Measurements from ENCODE around the gene ICE1. TPM values are rescaled to one million over a fixed set of nuclear protein-coding genes. Genes with fewer than 3 reads are reported as not detected.
A peak's percentile ranks its signal among the peaks of the same experiment; 100 is the strongest.
"Not testable (repeated sequence)": the region's sequence is repeated elsewhere in the genome, so short reads cannot be mapped to it uniquely, and the experiment has no call there.

The ICE1 gene, protein sequence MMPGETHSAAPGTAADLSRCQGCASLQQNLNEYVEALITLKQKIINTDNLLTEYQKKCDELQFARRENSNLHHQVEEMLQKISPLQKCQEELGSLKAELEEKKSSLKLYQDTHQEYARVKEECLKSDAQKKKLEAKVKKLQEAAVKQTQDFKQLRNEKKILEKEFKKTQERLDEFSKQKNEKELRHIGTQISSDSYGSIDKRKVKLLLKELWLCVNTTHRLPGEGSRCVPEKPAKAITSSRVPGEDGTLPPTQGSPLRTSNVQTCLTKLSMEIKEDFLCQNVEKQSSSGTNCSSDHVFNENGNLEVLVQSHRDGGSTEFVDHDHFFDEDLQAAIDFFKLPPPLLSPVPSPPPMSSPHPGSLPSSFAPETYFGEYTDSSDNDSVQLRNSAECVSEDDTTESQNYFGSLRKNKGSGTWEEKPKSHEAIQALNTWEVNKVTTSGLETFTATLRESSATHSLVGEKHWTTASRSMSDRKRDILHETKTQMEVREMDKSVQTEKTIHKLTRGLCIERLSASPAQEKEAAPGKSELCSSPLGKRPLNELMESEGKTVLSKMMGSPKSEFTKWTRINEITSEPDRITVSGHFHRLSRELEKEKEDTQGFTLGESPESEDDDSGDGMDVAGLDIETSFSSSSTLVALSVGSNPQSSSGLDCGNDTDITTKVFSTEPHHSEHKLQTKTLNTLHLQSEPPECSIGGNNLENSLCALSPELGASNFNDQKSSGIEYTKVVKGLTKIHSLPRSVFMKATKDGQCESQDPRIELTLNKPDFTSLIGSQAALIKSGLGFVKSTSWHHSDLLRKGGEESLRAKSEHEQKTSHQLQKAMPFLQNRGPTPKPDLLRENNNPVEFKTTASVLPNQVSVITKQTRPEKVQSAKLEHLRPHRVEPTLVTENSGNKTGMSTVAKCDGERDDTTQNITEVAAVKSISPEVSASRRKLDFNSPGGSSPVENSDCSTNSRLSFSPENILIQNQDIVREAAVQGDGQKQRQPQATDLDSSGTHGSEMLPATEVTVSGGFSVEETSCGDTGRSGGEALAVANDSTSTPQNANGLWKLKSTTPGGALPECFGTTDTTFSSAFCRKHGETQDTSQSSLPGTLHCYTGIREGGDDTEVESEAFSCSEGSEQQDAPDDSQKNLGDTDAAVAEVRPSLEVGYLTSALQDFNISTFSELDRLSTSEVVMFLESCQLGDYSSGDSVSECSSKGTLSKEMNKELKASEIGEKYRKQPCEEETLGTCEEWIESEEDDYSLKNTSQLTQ (N-terminal part only)
- total RNA-seq: 21.8 TPM

DNA sequence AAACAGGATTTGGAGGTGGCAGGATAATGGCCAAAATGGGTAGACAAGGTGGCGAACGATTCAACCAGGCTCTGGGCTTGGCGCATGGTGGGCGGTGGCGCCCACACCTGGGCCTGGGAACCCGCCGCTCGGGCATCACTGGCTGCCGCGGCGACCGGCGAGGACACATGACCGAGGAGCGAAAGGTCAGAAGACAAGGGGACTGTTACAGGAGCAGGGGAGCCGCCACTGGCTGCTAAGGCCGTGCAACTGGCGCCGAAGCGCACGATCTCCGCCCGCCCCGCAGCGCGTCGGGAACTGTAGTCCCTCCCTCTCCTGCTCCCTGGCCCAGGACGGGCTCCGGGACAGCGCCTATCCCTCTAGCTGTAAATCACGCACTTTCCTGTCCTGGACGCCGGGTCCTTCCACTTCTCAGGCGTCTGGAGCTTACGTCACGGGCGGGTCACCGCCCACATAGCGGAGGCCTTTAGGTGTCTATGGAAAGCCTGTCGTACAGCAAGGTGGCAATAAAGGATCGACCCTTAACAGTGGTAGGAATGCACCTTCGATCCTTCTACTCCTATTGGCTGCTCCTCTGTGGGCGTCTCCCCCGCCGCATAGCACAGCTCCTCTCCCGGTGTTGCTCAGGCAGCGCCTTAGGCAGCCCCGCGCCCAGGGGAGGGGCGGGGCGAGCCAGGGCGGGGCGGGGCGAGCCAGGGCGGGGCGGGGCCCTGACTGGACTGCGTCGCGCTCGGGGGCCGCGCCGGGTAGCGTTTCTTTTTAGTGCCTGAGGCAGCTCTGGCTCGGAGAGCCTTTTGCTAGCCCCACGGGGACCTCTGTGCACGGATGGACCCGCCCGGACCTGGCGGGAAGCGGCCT is at the start of gene ICE1:
Gene ICE1, plus strand, starts transcription at position 717 of the 858 bp plus-strand sequence. CDS start 239 bp downstream, outside the sequence.
- peak; percentile 98 for DNase-seq (ENCODE audit: low spot score)

DNA sequence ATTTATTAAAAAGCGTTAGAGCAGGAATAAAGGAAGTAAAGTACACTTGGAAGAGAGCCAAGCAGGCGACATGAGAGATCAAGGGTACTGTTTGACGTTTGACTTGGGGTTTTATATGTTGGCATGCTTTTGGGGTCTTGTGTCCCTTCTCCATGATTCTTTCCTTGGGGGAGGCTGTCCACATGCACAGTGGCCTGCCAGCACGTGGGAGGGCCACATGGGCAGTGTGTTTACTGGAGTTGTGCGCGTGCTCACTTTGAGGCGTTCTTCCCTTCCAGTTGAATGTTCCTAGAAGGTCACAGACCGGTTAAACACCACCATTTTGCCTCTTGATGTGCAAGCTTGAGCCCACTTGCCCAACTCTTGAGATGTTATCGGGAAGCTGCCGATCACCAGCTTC is 49.5 kb upstream of the ICE1 start:
- no peak for DNase-seq (ENCODE audit: low spot score)

DNA sequence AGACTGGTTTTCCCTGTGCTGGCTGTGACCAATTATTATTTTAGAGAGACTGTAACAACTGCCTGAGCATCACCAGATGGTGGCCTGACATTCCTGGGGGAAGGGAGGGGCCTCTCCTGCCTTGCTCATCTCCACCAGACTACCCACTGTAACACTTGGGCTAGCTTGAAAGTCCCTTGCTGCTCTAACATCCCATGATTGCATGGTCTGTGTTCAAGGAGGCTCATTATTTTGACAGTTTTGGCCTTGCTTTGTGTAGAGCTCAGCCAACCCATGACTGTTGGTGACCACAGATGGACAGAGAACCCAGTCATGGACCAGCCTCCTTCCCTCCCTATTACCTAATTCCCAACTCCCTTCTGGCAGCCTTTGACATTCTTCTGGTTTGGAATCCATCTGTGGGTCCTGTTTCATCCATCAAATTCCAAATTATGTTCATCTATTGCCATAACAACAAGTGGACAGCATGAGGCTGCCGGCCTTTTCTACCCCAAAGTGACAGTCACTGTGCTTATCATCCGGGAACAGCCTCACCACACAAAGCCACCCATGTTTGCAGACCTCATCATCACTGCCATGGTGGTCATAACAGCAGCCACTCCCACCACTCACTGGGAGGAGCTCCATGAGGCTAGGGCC is 49.0 kb upstream of the ICE1 start:
- DNase-seq (ENCODE audit: low spot score): peak; percentile 15

DNA sequence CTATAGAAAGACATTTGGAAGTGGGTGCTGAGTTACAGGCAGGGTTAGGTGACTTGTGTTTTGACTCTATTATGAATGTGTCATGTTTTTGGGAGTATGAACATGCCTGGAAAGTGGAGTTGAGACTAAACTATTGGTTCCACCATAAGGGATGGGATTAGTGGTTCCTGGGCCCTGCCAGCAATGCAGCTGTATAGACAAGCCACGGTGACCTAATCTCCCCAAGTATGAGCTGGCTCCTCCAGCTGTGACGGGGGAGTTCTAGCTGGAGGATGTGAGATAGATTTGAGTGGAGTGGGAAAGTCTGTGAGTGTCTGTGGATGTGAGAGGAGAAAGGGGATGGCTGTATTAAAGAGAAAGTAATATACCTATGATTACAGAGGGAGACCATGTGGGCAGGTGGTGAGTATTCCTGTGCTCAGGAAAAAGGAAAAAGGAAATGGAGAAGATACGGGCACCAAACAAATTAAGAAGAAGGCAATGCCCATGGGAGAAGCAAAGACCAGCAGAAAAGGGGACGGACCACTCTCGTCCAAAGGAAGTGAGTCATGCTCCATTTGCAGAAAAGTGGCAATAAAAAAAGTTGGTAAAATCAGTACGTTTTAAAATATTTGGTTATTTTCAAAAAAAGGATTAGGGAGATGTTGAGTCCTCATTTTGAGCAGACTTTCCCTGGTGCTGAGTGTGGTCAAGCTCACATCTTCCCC is 48.3 kb upstream of the ICE1 start:
- DNase-seq (ENCODE audit: low spot score): no peak

DNA sequence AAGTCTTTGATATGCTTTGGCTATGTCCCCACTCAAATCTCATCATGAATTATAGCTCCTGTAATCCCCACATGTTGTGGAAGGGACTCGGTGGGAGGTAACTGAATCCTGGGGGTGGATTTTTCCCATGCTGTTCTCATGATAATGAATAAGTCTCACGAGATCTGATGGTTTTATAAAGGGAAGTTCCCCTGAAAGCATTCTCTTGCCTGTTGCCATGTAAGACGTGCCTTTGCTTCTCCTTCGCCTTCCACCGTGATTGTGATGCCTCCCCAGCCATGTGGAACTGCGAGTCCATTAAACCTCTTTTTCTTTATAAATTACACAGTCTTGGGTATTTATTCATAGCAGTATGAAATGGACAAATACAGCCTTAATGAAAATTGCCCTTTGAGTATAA is 44.7 kb upstream of the ICE1 start:
- no peak for DNase-seq (ENCODE audit: low spot score)

DNA sequence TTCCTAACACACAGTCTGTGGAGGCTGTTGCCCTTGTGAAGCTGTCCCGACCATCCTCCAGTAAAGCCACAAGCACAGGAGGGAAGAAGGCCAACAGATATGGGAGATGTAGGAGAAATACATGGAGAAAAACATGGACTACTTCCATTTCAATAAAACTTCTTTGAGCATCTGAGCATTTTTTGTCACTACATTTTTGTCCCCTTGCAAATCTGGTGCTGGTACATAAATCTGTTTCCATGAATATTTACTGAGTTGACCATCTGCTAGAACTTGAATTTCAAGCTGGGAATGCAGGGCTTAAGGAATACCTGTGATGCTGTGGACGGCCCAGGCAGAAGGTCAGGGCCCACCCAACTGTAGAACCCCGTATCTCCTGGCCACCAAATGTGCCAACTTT is 43.9 kb upstream of the ICE1 start:
- DNase-seq (ENCODE audit: low spot score): no peak

DNA sequence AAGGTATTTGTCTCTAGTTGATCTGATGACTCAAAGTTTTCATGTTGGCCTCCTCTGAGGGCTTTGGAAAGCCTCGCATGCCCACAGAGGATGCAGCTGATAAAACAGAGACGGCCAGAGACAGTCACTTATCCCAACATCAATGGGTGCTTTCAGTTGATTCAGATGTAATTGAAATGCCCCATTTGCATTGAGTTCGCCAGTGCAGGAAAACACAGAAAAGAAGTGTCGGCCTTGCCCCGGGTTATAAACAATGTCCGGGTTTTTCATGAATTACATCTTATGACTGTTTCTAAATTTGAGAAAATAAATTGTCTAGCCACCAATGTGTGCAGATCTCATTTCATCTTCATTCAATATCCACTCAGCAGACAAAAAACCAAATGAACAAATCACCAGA is 42.2 kb upstream of the ICE1 start:
- DNase-seq (ENCODE audit: low spot score): no peak

DNA sequence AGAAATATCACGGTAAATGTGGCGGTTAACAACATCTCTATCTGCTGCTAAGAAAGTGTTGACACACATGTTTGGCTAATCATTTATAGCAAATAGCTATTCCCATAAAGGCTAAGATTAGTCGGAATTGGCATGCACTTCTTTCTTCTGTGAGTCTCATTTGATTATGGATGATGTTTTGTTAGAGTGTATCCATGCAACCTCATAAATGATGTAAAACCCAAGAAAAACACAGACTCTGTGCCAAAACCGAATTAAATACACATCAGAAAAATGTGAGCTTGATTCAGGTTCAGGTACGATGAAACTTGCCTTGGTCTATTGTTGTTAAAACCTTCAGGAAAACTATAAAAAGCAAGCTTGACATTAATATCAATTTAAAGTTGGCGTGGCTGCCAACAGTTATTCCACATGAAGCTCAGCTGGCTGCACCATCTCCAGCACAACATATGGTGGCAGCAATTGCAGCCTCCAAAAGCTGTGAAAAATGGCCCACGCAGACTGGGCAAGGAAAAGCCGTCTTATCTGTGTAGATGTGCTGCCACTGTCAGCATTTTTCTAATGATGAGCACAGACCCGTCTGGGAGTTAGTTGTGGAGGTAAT is 41.1 kb upstream of the ICE1 start:
- DNase-seq (ENCODE audit: low spot score): no peak

DNA sequence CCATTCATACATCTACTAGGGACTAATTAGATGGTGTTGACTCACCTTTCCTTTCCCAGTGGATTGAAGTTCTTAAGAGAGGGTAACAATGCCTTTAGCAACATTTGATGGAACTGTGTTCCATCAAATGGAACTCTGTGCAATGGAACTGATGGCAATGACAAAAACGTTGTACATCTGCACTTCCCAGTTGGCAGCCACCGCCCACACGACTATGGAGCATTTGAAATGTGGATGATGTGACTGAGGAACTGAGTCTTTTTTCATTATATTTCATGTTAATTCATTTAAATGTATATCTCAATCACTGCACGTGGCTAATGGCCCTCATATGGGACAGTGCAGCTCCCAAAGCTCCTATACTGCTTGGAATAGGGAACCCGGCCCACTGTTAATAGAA is 39.0 kb upstream of the ICE1 start:
- no peak for DNase-seq (ENCODE audit: low spot score)

DNA sequence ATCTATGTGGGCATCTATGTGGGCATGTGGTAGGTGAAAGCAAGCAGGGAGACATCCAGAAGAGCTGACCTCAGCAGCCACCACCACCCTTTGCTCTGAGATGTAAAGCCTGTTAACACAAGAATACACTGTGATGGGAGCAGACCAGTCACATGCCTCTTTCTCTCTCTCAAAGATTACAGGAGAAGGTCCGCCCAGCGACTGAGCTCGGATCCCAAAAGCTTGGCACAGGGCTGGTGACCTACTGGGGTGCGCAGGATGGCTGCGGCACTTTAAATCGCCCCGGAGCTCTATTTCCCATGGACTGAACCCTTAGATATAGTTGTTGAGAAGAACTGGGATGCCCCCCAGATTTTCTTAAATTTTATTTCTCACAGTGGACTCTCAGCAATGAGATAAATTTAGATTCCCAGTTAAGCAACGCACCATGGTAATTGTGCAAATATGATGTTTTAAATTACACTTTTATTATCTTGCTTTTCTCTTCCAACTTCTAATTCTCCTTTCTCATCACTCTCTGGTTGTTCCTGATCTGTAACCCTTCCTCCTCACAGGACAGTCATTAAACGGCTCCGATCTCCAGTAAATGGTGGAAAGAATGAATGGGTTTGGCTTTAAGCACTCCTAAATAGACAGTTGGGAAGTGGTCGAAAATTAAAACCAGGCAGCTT is 37.7 kb upstream of the ICE1 start:
- no peak for DNase-seq (ENCODE audit: low spot score)

DNA sequence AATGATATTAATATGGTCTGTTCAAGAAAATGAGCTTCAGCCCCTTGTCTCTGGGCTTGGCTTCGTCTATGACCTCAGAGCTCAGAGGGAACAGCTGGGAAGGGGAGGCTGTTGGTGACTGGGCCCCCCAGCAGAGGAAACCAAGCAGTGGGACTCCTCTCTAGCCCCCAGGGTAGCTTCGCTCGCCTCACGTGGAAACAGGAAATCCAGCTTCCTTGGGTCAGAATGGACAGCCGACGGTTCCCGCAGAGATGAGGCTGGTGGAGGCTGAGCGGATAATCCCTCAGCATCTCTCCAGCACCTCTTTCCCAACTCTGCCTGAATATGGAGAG is 37.2 kb upstream of the ICE1 start:
- no peak for DNase-seq (ENCODE audit: low spot score)

DNA sequence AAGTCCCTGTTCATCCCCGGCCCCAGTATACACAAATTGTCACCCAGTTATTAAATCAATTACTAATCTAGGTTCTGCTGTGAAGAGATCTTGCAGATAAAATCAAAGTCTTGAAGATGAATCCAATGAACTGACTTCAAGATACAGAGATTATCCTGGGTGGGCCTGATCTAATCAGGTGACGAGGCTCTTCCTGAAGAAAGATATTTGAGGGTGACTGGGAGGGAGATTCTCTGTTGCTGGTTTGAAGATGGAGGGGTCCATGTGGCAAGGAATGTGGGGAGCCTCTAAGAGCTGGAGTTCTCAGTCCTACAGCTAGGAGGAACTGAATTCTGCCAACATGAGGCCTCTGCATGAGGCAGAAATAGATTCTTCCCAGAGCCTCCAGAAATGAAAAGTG is 36.1 kb upstream of the ICE1 start:
- no peak for DNase-seq (ENCODE audit: low spot score)

DNA sequence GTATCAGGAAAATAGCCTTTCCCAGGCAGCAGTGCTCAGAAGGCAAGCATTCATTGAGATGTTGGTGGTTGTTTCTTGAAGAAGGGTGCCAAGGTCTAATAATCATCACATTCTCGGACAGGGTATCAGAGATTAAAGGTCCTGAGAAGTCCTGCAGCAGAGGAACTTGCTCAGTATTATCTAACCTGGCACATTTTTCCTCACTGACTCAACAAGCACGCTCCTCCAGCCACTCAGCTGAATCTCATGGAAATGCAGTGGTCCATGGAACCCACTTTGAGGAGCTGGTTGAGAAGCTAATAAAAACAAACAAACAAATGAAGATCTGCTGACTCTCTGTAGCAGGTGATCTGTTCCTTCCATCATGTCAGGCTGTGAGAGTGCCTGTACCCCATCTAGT is 35.3 kb upstream of the ICE1 start:
- no peak for DNase-seq (ENCODE audit: low spot score)

DNA sequence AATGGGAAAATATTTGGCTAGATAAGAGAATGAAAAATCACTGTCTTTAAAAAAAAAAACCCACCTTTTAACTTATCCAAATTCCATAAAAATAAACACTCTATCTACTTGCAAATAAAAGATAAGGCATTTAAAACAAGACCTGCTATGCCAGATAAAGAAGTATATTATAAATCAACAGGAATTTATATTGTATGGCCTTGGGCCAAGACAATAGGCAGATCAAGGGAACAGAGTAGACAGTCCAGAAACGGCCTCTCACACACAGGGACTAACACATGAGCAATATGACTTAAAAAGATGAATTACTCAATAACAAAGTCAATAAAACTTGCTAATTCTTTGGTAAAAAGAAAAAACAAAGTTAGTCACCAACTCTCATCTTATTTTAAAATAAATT is 34.7 kb upstream of the ICE1 start:
- DNase-seq (ENCODE audit: low spot score): no peak

DNA sequence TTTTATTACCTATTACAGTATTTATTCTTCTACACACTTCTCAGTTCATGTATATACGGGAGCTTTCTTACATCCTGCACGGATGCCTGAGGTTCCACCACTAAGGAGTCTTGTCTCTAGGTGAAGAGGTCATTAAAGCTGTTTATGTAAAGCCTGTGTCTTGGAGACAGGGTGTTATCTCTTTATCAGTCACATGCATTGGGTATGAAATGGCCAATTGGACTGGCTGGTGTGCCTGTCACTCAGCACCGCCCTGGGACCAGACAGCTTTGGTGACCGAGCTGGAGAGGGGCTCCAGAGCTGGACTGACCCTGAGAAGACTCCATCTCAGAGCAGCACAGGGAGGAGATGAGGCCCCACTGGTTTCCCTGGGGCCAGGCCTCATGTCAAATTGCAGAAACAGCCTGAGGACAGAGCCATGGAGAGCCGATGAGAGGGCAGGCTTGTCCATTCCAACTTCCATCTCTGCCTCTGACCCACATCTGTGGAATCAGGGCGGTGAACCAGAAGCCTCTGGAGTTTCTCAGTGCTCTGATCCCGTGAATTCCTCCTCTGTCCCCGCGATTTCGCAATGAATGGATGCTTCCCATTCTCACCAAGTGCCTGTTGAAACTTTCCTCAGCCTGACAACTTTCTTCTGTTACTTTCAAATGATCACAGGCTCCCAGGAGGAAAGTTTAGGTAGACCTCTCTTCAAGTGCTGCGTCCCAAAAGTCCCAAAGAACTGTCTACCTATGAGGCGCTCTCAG is 32.2 kb upstream of the ICE1 start:
- DNase-seq (ENCODE audit: low spot score): peak; percentile 33

DNA sequence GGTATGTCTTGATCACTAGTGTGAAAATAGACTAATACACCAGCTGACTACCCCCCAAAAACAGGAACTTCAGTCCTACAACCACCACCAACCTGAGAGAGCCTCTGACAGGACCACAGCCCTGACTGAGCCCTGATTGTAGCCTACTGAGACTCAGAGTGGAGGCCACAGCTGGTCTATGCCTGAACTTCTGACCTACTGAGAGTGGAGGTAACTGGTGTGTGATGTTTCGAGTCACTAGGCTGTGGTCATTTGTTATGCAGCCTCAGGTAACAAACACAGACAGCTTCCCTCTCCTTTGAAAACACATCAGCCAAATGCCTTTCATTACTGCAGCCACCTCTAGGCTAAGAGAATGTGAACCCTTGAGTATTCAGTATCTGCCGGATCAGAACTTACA is 30.0 kb upstream of the ICE1 start:
- not testable (repeated sequence) for DNase-seq (ENCODE audit: low spot score)

DNA sequence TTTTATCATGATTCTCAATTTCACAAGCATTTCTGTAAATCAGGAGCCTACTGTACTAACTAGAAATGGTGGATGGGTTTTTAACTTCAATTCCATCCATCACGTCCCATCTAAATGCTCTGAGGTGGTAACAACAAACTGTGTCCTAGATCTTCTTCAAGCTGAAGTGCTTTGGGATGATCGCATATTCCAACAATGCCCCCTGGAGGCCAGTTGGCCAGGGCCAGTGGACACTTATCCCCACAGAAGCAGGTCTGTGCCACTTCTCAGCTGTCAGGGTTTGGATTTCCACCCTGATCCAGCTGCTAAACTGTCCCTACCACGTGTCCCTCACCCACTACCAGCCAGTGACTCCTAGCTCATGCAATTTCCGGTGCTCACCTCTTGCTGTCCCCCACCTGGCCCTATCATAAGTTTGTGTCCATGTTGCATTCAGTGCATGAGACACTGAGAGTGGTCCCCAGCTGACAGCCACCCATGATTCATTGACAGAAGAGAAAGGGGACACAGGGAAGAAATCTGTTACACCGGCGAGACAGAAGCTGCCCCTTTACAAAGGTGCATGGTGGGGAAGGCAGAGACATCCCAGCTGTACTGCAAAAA is 28.0 kb upstream of the ICE1 start:
- peak; percentile 62 for DNase-seq (ENCODE audit: low spot score)

DNA sequence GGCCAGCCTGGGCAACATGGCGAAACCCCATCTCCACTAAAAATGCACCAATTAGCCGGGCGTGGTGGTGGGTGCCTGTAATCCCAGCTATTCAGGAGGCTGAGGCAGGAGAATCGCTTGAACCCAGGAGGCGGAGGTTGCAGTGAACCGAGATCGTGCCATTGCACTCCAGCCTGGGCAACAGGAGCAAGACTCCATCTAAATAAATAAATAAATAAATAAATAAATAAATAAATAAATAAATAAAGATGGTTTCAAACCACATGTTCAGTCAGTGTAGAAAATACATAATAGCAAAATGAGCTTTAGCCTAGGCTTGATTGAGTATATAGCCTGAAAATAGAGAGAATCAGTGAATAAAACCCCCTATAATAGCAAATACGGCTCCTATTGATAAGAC is 27.4 kb upstream of the ICE1 start:
- not testable (repeated sequence) for DNase-seq (ENCODE audit: low spot score)
